Body of pancreas (tissue), 4 donors: ENCODE measurements around the gene ZNF200. TPM values are rescaled to one million over a fixed set of nuclear protein-coding genes. Genes with fewer than 3 reads are reported as not detected.

Source experiments
- ATAC-seq: fragments of 150-250 bp; one replicate; pipeline ENCODE4 v1.9.1; 2016
- DNase-seq, 4 donors: peaks; one replicate each; pipeline ENCODE4 v3.0.0-alpha.2; 2019
- H3K27ac ChIP-seq, 4 donors: fragments of 200-600 bp; sonication (generic); 1 replicate in 3 of 4; 2 replicates in 1 of 4; pipeline versions ENCODE4 v1.5.1 to v1.6.1; 2016 to 2019; ENCODE audit warnings: mild to moderate bottlenecking in 1 of 4, mixed read lengths in 1 of 4, moderate library complexity in 1 of 4
- H3K27me3 ChIP-seq, 2 donors: fragments of 200-600 bp; sonication (generic); one replicate each; pipeline ENCODE4 v1.6.0; 2016; ENCODE audit warnings: mild to moderate bottlenecking in 1 of 2
- H3K36me3 ChIP-seq, 2 donors: fragments of 200-600 bp; sonication (generic); replicated peaks in 1 of 2; 2 replicates each; pipeline ENCODE4 v1.5.1; 2016; ENCODE audit warnings: low read depth in 2 of 2; ENCODE audit not compliant: insufficient read depth in 1 of 2
- H3K4me1 ChIP-seq: fragments of 200-600 bp; sonication (generic); one replicate; pipeline ENCODE4 v1.6.0; 2016
- H3K4me3 ChIP-seq, 2 donors: fragments of 200-600 bp; sonication (generic); 1 replicate in 1 of 2; 2 replicates in 1 of 2; pipeline ENCODE4 v1.5.1; 2016 to 2019
- H3K9me3 ChIP-seq, 3 donors: fragments of 200-600 bp; sonication (generic); 1 replicate in 2 of 3; 2 replicates in 1 of 3; pipeline ENCODE4 v1.5.1; 2016
- CTCF ChIP-seq, 7 experiments: fragments of 450-650 bp in 4 of 7; fragments of 200-600 bp in 3 of 7; sonication (generic) in 3 of 7; IDR thresholded peaks; one replicate each; pipeline ENCODE4 v1.5.1; 2016 to 2019; ENCODE audit warnings: antibody characterized with exemption in 7 of 7
- POLR2A ChIP-seq, 3 donors: fragments of 450-650 bp; IDR thresholded peaks; one replicate each; pipeline ENCODE4 v1.6.1; 2016; ENCODE audit warnings: antibody characterized with exemption in 3 of 3, mild to moderate bottlenecking in 2 of 3
- WGBS, 2 donors: methylation state at CpG; one replicate each; pipeline ENCODE4 v1.1.5; 2017; 5-methylcytosine and 5-hydroxymethylcytosine counted together
- intact Hi-C: fragments of 100-400 bp; cut with DNase I; formaldehyde crosslinking; loops from one replicate; pipeline ENCODE4 v1.15.1; 2023
- total RNA-seq, 2 donors: library from RNA; depleted of rRNA; stranded (reverse); fragments of >200 nt; gene quantifications; one replicate each; pipeline ENCODE4 v1.1.0, GENCODE V29; 2016

ZNF200 gene
- total RNA-seq, 2 donors from 2014 or later = 2.0 to 7.0 TPM

- Histone ChIP-seq H3K27ac (no peak overlapping the region), H3K4me1 (peaks cover 17% of the 10 kb centered on the region), H3K4me3 (no peak overlapping the region), H3K9me3 (no peaks in the 10 kb centered on the region), H3K36me3 (no peaks in the 10 kb centered on the region), H3K27me3 (peaks cover 4 to 53% of the 10 kb centered on the region in 2 donors)
- DNase-seq (no peak), ATAC-seq (no peak)
- 6 to 12% methylated on average over 10 to 16 of the region's 16 CpGs for WGBS, 2 donors
- no peak for TF ChIP-seq POLR2A (IDR thresholded peaks at IDR 0.05)
- no peak for TF ChIP-seq CTCF (IDR thresholded peaks at IDR 0.05)
- intact Hi-C loops = no loop called here
These were observed 44.0 kb downstream of the ZNF200 start for GRCh38 chr16:3190949-3191353.

- ATAC-seq = no peak
- intact Hi-C loops = no loop called here
- no peaks in the 10 kb centered on the region for H3K36me3 ChIP-seq
- H3K4me1 ChIP-seq = peaks cover 17% of the 10 kb centered on the region
- H3K27ac ChIP-seq = no peak overlapping the region
- H3K4me3 ChIP-seq = no peak overlapping the region
- H3K27me3 ChIP-seq = peaks cover 4 to 55% of the 10 kb centered on the region in 2 donors
- no peaks in the 10 kb centered on the region for H3K9me3 ChIP-seq
- no peak for DNase-seq
- TF ChIP-seq CTCF (IDR thresholded peaks at IDR 0.05) (no peak), POLR2A (IDR thresholded peaks at IDR 0.05) (no peak)
- 11 to 17% methylated on average over 8 to 11 of the region's 11 CpGs for WGBS, 2 donors
These were observed 45.1 kb downstream of the ZNF200 start for GRCh38 chr16:3189869-3190268.

GRCh38 chr16:3188925-3189825 is 45.8 kb downstream of the ZNF200 start:
- Histone ChIP-seq H3K36me3 (no peaks in the 10 kb centered on the region), H3K4me1 (peaks cover 17% of the 10 kb centered on the region), H3K4me3 (no peak overlapping the region), H3K27ac (no peak overlapping the region), H3K27me3 (peaks cover 4 to 58% of the 10 kb centered on the region in 2 donors), H3K9me3 (no peaks in the 10 kb centered on the region)
- ATAC-seq = peak; percentile 42
- TF ChIP-seq CTCF (IDR thresholded peaks at IDR 0.05) (no peak), POLR2A (IDR thresholded peaks at IDR 0.05) (no peak)
- intact Hi-C loops = no loop called here
- DNase-seq = no peak
- 2 to 3% methylated on average over 21 to 61 of the region's 61 CpGs for WGBS, 2 donors

- no peak overlapping the region for H3K4me3 ChIP-seq
- no peak for ATAC-seq
These were observed 46.4 kb downstream of the ZNF200 start for GRCh38 chr16:3188675-3188924.

More at GRCh38 chr16:3188675-3188924, 46.4 kb downstream of the ZNF200 start:
- Histone ChIP-seq H3K27me3 (peaks cover 4 to 61% of the 10 kb centered on the region in 2 donors), H3K36me3 (no peaks in the 10 kb centered on the region), H3K27ac (no peak overlapping the region), H3K9me3 (no peaks in the 10 kb centered on the region), H3K4me1 (peaks cover 19% of the 10 kb centered on the region)
- intact Hi-C loops = no loop called here
- TF ChIP-seq CTCF (IDR thresholded peaks at IDR 0.05) = no peak
- no peak for TF ChIP-seq POLR2A (IDR thresholded peaks at IDR 0.05)
- DNase-seq = no peak
- WGBS, 2 donors = 0 to 1% methylated on average over 10 to 13 of the region's 13 CpGs
